Measurements from ENCODE around the gene RASGEF1B.

- TF ChIP-seq, protein P1, sequence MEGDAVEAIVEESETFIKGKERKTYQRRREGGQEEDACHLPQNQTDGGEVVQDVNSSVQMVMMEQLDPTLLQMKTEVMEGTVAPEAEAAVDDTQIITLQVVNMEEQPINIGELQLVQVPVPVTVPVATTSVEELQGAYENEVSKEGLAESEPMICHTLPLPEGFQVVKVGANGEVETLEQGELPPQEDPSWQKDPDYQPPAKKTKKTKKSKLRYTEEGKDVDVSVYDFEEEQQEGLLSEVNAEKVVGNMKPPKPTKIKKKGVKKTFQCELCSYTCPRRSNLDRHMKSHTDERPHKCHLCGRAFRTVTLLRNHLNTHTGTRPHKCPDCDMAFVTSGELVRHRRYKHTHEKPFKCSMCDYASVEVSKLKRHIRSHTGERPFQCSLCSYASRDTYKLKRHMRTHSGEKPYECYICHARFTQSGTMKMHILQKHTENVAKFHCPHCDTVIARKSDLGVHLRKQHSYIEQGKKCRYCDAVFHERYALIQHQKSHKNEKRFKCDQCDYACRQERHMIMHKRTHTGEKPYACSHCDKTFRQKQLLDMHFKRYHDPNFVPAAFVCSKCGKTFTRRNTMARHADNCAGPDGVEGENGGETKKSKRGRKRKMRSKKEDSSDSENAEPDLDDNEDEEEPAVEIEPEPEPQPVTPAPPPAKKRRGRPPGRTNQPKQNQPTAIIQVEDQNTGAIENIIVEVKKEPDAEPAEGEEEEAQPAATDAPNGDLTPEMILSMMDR (IDR thresholded peaks at IDR 0.05), result no peak
- TF ChIP-seq POLR2A (IDR thresholded peaks at IDR 0.05), result no peak
These were observed 72.2 kb downstream of the RASGEF1B start for GRCh38 chr4:81399306-81400086.

All from right lobe of liver (tissue), 4 donors.